GM12873 (cell line): Measurements from ENCODE around the gene RPP25.

Experiments used
- CTCF ChIP-seq: IDR thresholded peaks from 2 replicates; pipeline ENCODE4 v1.5.1; 2012; ENCODE audit warnings: low read depth, mild to moderate bottlenecking, moderate library complexity, low read length, control low read depth; ENCODE audit not compliant: insufficient read depth; ENCODE audit errors: missing control alignments

Gene RPP25, protein sequence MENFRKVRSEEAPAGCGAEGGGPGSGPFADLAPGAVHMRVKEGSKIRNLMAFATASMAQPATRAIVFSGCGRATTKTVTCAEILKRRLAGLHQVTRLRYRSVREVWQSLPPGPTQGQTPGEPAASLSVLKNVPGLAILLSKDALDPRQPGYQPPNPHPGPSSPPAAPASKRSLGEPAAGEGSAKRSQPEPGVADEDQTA

DNA sequence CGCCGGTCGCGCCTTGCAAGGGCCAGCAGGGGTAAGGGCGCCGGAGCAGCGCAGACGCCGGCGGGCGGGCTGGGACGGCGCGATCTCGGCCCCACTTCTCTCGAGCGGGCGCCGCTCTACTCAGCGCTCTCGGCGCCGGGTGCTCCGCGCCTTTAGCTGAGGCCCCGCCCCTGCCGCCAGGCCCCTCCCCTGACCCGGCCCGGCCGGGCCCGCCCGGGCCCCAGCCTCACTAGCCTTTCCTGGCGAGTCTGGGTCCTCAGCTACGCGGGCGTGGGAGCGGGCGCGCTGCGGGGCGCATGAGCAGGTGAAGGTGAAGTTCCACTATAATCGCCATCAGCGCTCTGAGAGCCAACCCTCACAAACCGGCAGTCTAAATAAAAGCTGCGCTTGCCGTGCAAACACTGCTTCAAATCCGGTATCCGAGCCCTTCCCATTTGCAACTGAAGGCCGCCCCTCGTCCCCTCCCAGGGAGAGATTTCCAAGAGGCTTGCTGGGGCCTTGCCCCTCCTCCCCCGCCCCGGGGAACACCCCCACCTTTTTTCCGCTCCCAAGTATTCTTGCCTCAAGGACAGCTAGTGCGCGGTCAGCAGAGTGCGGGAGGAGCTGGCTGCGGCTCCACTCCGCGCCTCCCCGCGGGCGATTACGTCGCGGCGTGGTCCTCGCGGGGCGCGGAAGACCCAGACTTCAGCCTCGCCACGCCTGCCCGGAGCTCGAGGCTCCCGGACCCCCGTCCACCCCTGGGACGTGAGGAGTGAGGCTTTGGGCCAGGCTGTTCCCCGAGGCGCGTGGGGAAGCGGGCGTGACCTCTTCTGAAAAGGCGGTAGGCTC is at the start of gene RPP25:
Gene RPP25 (minus strand): TSS at position 125 of the 828 bp plus-strand sequence. CDS start 189 bp downstream, outside the sequence.
- TF ChIP-seq CTCF: no peak

- no peak for TF ChIP-seq CTCF
Observed at GRCh38 chr15:75002398-75002797, 45.8 kb upstream of the RPP25 start.

GRCh38 chr15:75001310-75001709 is 44.7 kb upstream of the RPP25 start:
- no peak for TF ChIP-seq CTCF

DNA sequence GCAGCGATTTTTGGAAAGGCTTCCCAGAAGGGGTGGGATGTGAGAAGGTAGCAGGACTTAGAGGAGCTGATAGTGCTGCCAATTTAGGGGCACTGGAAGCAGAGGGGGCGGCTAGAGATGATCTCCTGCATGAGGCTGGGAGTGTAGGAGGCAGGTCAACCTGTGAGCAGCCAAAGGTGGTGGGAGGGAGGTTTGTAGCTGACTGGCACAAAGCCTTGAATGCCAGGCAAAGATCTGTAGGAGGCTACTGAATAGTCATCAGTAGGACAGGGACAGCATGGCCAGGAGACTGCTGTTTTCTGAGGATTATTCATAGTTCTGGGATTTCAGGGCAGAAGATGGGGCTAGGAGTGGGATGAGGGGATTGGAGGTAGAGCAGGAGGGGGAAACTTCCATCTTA is 41.0 kb upstream of the RPP25 start:
- no peak for TF ChIP-seq CTCF

DNA sequence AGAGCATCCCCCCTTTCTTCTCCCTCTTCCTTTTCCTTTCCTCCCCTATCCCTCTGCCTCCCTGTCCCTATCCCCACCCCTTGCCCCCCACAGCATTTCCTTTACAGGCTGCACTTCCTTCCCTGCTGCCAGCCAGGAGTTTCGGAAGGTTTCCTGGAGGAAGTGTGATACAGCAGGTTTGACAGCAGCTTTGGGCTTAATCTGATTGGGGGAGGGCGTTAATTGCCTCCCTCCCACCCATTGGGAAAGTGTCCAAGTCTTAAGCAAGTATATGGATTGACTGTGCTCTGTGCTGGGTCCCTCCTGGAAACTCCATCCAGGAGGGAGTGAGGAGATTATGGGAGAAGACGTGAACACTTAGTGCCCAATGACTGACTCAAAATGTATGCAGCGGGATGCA is 40.6 kb upstream of the RPP25 start:
- TF ChIP-seq CTCF: no peak

DNA sequence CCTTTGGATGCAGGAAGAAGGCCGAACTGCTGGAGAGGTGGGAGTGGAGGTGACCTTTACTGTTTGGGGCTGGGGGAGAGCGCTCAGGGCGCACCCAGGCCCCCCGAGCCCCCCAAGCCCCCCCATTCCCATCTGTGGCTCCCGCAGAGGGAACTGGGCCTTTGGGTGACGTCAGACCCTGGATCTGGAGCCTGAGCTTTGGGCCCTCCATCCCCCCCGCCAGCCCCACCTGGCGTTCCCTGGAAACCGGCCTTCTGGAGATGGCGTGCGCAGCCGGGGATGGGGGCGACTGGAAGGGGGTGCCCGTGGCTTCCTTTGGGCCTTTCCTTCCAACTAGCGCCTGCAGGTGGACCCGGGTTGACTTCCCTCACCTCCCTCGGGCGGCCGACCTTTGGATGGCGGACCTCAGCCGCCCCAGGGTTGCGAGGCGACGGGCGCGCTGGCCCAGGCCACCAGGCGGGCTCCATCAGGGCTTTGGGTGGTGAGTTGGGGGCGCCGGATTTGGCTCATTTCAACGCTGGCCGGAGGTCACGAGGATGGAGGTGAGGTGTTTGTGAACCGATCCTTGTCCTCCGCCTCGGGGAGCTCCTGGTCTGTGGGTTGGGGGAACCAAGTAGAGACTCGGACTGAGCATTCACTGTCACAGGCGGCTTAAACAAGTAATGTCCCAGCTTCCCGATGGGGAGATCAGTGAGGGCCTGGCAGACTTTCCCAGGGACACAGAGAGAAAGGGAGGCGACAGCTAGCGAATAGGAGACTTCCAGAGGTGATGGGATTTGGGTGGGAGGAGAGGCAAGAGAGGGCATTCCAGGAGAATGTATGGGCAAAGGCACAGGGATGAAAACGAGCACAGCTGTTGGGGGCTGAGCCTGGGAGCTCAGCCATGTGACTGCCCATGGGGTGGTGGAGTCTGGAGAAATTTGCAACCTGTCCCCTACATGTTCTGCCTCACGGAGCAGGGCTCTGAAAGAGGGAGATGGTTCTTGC is 39.5 kb upstream of the RPP25 start:
- no peak for TF ChIP-seq CTCF
